AG10803 (cell line): ENCODE results near the gene CEBPE.

Experiments
- DNase-seq: peaks from one replicate; pipeline ENCODE4 v3.0.0; 2010; ENCODE audit warnings: low read depth
- H3K4me3 ChIP-seq: 2 replicates; pipeline ENCODE4 v1.5.1; 2011; ENCODE audit warnings: mild to moderate bottlenecking, low read length, control low read depth
- TF ChIP-seq, protein P1 (sequence below): conservative IDR thresholded peaks from 2 replicates; pipeline ENCODE4 v1.5.1; 2011; ENCODE audit warnings: mild to moderate bottlenecking, low read length, control low read depth, inconsistent platforms

Gene CEBPE

GRCh38 chr14:23153851-23154796 lies 35.1 kb upstream of the CEBPE start:
- TF ChIP-seq, protein P1, sequence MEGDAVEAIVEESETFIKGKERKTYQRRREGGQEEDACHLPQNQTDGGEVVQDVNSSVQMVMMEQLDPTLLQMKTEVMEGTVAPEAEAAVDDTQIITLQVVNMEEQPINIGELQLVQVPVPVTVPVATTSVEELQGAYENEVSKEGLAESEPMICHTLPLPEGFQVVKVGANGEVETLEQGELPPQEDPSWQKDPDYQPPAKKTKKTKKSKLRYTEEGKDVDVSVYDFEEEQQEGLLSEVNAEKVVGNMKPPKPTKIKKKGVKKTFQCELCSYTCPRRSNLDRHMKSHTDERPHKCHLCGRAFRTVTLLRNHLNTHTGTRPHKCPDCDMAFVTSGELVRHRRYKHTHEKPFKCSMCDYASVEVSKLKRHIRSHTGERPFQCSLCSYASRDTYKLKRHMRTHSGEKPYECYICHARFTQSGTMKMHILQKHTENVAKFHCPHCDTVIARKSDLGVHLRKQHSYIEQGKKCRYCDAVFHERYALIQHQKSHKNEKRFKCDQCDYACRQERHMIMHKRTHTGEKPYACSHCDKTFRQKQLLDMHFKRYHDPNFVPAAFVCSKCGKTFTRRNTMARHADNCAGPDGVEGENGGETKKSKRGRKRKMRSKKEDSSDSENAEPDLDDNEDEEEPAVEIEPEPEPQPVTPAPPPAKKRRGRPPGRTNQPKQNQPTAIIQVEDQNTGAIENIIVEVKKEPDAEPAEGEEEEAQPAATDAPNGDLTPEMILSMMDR = no peak
- peak; percentile 92 for DNase-seq

DNA sequence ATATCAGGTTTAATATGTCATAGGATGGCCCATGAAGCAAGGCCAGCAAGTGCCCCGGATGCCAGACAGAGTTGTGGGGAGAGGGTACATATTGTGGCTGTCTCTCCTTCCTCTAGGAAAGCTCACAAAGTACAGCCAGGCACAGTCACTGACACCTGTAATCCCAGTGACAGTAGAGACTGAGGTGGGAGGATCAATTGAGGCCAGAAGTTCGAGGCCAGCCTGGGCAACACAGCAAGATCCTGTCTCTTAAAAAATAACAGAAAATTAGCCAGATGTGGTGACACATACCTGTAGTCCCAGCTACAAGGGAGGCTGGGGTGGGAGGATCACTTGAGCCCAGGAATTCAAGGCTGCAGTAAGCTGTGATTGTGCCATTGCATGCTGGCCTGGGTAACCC lies 32.3 kb upstream of the CEBPE start:
- DNase-seq = no peak
- TF ChIP-seq, protein P1 = no peak
- H3K4me3 ChIP-seq = no peak overlapping the region

More at GRCh38 chr14:23153851-23154796, 35.1 kb upstream of the CEBPE start:
- peak overlapping the region; percentile 65 for H3K4me3 ChIP-seq

DNA sequence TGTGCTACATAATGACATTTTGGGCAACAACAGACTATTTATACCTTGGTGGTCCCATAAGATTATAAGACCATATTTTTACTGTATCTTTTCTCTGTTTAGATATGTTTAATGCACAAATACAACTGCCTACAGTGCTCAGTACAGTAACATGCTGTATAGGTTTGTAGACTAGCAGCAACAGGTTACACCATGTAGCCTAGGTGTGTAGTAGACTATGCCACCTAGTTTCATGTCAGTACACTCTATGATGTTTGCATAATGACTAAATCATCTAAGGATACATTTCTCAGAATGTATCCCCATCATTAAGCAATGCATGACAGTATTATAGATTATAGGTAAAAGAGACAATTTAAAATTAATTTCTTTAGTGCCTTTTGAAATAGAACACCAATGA lies 30.7 kb upstream of the CEBPE start:
- DNase-seq = no peak
- TF ChIP-seq, protein P1 = no peak
- no peak overlapping the region for H3K4me3 ChIP-seq

- DNase-seq = peak; percentile 52
- TF ChIP-seq, protein P1 = no peak
- H3K4me3 ChIP-seq = no peak overlapping the region
These were observed 29.7 kb upstream of the CEBPE start for GRCh38 chr14:23148591-23149249.

GRCh38 chr14:23147676-23148075 lies 28.6 kb upstream of the CEBPE start:
- no peak overlapping the region for H3K4me3 ChIP-seq
- peak; percentile 41 for DNase-seq
- TF ChIP-seq, protein P1 = no peak

DNA sequence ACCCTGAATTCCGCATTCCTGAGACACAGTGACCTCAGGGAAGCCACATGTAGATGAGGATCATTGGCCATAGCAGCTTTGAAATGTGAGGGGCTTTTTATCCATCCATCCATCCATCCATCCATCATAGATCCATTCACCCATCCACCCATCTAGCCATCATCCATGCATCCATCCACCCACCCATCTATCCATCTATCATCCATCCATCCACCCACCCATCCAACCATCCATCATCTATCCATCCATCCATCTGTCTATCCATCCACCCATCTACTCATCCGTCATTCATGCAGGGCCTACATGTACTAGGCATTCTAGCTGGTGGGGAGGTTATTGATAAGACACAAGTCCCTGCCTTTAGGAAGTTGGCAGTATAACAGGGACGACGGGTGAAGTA lies 27.9 kb upstream of the CEBPE start:
- DNase-seq = no peak
- TF ChIP-seq, protein P1 = no peak
- no peak overlapping the region for H3K4me3 ChIP-seq
